NK-92 treated with Interleukin-12 subunit alpha and Interleukin-12 subunit beta, amount 100 ng/mL, for 24 hours (cell line): Measurements from ENCODE around the gene RIPOR1.
A peak's percentile ranks its signal among the peaks of the same experiment; 100 is the strongest.

Experiments
- DNase-seq: peaks from one replicate; lab custom pipeline; 2025; lab: John Stamatoyannopoulos, UW

RIPOR1 gene

DNA sequence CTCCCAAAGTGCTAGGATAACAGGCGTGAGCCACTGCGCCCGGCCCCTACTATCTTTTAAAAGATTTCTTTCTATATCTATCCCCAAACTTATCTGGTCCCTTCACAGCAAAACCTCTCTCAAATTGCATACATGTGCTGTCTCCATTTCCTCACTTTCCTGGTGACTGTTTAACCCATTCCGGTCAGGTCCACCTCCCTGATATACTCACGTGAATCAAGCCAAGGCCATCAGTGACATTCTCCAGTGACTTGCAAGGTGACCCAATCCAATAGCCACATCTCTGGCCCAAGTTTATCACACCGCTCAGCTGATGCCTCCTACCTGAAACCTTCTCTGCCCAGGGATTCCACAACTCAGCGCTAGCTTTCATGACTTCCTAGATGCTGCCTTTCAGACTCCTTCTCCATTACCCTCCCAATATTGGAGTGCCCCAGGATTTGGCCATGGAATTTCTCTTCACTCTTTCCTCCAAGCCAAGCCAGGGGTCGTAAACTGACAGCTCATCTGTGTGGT is 32.3 kb downstream of the RIPOR1 start:
- DNase-seq = no peak

DNA sequence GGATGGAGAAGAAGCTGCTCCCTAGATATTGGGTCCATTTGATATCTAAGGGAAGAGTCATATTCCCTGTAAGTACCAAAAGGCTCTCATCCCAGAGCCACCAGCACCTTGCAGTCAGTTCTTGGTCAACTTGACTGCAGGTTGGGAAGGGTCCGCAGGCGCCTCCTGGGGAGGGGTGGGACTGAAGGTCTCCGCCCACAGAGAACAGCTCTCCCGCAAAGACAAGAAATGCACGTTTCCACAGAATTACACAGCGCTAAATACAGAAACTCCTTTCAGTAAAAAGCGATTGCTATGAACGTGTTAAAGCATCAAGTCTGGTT is 32.8 kb downstream of the RIPOR1 start:
- no peak for DNase-seq

DNA sequence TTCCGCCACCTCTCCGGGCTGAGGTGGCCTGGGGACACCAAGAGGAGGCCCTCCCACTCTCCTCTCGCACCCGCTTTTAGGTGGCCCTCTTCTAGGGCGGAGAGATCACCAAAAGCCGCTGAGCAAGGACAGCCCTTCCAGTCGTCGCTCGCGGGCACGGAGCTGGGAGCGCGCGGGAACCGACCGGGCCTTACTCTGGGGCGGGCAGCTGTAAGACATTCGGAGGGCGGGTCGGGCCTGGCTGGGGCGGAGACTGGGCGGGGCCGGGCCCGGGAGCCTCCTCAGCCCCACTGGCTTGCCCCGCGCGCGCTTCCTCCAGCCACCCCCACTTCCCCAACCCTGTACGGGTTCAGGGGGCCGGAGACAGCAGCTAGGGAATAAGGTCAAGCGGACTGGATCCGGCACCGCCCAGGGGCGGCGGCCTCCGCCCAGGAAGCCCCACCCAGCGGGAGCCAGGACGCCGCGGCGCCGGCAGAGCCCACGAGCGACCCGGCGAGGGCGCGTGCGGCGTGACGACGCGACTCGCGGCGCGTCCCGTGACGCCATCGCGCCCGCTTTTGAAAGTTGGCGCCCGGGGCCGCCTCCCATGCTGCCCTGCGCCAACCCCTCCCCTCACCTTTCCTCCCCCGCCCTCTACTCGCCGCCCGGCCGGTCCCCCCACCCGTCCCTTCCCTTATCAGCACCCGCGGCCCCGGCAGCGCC is 33.3 kb downstream of the RIPOR1 start:
- DNase-seq = peak; percentile 98

DNA sequence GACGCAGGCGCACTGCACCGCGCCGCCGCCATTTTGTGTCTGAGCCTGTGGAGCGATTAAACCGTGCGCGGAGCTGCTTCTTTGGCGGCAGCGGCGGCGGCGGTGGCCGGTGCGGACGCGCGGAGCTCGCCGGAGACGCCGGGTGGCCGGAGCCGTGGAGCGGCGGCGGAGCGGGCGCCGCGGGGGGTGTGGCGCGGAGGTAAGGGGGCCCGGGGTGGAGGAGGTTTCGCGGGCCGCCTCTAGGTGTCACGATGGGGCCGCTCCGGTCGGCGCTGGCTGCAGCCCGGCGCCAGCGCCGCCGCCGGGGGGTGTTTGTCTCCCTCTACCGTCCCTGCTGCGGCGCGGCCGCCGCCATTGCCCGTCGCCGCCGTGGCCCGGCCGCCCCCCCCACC is 33.9 kb downstream of the RIPOR1 start, which contains the start of gene CTCF:
CTCF (plus strand) TSS at position 1 of the 392 bp plus-strand sequence. CDS start 48,307 bp downstream, outside the sequence.
- peak; percentile 80 for DNase-seq

DNA sequence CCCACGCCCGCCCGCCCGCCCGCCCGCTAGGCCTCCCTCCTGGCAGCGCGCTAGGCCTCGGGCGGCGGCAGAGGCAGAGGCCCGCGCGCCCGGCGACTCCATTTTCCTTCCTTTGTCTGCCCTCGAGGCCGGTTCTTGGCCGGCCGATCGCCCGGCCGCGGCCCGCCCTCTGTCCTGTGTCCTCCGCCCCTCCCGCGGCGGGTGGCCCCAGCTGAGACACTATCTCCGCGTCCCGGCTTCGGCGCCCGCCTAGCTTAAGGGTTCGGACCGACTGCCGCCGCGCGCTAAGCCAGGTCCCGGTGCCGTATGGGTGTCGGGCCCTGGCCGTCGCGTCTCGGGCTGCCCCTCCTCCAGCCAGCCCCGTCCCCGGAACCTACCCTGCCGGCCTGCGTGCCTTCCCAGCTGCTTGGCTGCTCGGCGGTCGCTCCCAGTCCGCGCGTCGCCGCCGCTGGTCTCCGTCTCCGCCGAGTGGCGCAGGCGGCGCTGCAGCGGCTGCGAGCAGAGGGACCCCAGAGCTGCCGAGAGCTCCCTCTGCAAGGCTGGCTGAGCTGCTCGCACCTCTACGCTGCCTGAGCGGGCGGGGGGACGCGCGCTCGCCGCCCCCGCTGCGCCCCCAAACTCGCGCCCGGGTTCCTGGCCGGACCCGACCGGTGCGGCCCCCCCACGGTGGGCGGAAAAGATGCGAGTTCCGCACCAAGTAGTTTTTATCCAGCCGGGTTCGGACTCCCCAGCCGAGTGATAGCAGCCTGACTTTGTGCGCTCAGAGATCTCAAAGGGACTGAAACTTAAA is 34.5 kb downstream of the RIPOR1 start:
- peak; percentile 59 for DNase-seq

DNA sequence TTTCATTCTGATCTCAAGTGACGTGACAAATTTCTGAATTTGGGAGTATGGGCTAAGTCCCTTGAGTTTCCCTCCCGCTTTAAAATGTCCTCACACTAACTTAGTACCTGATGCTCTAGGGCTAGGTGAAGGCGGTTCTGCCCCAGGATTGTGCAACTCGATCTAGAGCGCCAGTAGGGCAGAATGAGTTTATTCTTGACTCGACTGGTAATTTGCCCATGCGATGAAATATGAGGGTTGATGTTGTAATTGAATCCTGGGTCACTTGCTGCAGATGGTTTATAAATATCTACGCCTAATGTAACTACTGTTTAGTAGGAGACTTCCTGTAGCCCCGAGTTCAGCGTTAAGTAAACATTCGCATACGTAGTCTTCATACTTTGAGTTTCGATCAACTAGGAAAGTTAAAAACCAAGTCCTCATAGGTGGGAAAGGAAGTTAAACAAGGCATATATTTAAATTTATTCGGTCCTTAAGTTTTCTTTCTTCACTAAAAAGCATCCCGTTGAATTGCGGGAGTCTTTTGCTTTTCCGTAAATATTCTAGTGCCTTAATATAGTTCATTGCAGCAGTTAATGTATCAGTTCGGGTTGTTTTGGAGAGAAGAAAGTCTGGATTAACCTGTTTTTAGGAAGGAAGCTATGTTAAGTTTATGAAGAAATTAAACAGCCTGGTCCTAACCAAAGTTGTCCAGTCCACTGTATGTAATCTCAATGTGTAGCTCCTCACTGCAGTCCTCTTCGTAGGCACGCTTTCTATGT is 35.3 kb downstream of the RIPOR1 start:
- peak; percentile 29 for DNase-seq

DNA sequence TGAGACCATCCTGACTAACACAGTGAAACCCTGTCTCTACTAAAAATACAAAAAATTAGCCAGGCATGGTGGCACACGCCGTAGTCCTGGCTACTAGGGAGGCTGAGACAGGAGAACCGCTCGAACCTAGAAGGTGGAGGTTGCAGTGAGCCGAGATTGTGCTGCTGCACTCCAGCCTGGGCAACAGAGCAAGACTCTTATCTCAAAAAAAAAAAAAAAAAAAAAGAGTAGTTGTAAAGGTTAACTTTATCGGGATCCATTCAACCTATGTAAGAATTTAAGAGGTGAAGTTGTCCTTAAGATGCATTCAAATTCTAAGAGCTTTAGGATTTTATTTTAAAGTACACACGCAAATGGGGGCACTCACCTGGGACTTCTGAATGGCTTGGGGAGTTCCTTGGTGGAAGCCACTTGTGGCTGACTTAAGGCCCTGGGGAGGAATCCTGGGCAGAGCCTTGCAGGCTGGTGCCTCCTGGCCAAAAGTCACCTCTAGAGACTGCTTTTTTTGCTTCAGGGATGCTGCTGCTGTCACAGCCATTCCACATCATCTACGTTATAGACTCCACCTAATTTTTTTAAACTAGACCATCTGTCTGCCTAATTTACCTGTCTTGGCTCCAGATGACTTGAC is 37.0 kb downstream of the RIPOR1 start:
- no peak for DNase-seq

DNA sequence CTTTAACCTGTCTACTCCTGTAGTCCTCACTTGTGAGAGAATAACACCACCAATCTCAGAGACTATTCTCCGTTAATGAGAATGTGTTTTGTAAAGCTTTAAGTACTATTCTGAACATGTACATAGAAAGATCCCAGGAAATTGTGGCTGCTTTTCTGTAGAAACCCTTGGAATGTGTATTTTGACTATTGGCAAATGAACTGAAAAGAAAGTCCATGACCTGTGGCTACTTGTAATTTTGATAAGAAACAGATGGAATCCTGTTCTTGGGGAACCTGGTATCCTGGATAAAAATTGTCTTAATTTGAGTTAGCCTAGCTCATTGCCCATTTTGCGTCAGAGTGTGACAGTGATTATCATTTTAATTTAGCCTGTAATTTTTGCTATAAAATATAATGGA is 42.8 kb downstream of the RIPOR1 start:
- DNase-seq = no peak

DNA sequence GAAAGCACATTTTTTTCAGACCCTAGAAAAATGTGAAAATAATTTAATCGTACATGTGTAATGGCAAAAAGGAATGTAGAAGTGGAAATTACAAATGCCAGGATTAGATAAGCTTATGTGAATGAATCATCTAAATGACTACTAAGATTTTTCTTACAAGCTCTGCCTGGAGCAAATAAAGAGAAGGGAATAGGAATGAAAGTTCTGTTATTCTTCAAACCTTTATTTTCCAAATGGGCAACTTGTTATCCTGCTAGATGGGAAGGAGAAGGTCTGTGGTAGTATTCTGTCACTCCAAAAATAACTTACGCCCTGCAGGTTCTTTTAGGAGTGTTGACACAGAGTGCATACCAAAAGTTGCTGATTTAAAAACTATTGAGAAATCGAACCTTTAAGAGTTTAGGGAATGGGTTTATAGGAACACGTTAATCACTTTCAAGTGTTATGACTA is 43.4 kb downstream of the RIPOR1 start:
- DNase-seq = no peak

DNA sequence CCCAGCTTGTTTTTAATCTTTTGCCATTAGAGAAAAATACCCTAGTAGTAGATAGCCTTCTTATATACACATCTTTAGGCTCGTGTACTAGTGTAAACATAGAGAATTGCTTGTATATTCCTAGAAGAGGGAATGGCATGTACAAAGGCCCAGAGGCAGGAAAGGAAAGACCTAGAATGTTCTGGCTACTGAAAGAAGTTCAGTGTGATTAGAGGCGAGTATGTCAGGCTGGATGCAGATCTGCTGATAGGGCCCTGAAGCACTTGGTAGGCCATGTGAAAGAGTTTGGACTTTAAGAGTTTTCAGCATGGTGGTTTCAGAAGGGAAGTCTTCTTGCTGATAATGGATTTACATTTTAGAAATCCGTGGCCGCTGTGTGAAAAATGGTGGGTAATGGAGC is 51.1 kb downstream of the RIPOR1 start:
- no peak for DNase-seq

DNA sequence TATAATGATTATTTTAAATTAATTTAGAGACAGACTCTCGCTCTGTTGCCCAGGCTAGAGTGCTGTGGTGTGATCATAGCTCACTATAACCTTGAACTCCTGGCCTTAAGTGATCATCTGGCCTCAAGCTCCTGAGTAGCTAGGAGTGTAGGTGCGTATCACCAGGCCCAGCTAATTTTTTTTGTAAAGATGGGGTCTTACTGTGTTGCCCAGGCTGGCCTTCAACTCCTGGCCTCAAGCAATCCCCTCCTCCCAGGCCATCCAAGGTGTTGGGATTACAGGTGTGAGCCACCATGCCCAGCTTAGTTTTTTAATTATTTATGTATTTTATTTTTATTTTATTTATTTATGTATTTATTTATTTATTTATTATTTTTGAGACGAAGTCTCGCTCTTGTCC is 51.6 kb downstream of the RIPOR1 start:
- no peak for DNase-seq

DNA sequence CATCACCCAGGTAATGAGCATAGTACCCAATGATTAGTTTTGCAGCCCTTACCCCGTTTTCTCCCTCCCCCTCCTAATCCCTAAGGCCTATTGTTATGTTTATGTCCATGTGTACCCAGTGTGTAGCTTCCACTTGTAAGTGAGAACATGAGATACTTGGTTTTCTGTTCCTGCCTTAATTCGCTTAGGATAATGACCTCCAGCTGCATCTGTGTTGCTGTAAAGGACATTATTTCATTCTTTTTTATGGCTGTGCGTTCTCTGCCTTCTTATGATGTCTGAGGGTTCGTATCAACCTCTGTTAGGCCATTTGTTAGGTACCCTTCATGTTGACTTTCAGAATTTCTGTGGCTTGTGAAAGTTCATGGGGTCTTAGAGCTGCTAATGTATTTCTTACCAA is 64.7 kb downstream of the RIPOR1 start:
- DNase-seq = no peak

DNA sequence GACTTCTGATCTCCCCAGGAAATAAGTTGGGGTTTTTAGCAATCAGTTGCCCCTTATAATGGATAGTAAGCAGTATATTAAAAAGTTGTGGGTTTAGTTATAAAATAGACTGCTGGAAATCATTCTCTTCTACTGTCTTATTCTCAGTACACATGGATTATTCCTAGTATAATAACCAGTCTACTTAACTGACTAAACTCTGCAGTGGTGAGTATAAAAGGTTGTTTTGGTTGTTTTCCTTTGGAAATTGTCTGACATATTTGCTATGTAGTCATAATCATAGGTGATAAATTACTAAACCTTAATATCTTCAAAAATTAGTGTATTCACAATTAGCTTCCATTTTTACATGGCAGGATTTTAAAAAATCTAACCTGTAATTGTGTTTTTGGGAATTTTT is 65.1 kb downstream of the RIPOR1 start:
- no peak for DNase-seq

DNA sequence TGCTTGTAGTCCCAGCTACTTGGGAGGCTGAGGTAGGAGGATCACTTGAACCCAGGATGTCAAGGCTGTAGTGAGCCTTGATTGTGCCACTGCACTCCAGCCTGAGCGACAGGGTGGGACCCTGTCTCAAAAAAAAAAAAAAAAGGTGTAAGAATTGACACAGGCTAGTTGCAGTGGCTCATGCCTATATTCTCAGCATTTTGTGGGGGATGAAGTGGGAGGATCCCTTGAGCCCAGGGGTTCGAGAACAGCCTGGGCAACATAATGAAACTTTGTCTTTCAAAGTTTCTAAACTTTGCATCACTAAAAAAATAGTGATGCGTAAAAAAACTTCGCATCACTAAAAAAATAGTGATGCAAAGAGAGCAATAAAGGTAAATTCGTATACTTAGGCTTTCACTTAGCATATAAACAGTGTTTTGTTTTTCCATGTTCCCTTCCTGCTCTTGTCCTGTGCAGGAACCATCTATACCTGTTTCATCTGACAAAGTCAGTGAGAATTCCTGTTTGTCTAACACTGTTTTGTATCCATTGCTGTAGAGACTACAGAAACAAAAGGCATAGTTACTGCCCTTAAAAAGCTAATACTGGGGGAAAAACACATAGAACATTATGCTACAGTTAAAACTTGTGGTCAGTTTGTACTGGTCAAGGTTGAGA is 65.8 kb downstream of the RIPOR1 start:
- no peak for DNase-seq

DNA sequence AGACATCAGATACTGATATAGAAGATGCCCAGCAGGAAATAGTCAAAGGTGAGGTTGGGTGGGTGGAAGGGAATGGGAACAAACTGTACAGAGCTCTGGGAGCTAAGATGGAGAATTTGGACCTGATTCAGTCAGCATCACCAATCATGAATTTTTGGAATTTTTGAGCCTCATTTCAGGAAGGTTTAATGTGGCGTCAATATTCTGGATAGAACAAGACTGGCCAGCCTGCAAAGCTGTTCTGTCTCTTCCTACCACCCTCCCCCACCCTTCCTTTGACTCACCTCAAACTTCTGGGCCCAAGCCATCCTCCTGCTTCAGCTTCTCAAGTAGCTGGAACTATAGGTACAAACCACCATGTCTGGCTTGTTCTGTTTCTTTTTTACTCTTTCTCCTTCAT is 66.3 kb downstream of the RIPOR1 start:
- DNase-seq = no peak
